Measurements from ENCODE around the gene PLXND1.
"Not testable (repeated sequence)": the region's sequence is repeated elsewhere in the genome, so short reads cannot be mapped to it uniquely, and the experiment has no call there.

PLXND1 gene, protein sequence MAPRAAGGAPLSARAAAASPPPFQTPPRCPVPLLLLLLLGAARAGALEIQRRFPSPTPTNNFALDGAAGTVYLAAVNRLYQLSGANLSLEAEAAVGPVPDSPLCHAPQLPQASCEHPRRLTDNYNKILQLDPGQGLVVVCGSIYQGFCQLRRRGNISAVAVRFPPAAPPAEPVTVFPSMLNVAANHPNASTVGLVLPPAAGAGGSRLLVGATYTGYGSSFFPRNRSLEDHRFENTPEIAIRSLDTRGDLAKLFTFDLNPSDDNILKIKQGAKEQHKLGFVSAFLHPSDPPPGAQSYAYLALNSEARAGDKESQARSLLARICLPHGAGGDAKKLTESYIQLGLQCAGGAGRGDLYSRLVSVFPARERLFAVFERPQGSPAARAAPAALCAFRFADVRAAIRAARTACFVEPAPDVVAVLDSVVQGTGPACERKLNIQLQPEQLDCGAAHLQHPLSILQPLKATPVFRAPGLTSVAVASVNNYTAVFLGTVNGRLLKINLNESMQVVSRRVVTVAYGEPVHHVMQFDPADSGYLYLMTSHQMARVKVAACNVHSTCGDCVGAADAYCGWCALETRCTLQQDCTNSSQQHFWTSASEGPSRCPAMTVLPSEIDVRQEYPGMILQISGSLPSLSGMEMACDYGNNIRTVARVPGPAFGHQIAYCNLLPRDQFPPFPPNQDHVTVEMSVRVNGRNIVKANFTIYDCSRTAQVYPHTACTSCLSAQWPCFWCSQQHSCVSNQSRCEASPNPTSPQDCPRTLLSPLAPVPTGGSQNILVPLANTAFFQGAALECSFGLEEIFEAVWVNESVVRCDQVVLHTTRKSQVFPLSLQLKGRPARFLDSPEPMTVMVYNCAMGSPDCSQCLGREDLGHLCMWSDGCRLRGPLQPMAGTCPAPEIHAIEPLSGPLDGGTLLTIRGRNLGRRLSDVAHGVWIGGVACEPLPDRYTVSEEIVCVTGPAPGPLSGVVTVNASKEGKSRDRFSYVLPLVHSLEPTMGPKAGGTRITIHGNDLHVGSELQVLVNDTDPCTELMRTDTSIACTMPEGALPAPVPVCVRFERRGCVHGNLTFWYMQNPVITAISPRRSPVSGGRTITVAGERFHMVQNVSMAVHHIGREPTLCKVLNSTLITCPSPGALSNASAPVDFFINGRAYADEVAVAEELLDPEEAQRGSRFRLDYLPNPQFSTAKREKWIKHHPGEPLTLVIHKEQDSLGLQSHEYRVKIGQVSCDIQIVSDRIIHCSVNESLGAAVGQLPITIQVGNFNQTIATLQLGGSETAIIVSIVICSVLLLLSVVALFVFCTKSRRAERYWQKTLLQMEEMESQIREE (N-terminal part only)

DNA sequence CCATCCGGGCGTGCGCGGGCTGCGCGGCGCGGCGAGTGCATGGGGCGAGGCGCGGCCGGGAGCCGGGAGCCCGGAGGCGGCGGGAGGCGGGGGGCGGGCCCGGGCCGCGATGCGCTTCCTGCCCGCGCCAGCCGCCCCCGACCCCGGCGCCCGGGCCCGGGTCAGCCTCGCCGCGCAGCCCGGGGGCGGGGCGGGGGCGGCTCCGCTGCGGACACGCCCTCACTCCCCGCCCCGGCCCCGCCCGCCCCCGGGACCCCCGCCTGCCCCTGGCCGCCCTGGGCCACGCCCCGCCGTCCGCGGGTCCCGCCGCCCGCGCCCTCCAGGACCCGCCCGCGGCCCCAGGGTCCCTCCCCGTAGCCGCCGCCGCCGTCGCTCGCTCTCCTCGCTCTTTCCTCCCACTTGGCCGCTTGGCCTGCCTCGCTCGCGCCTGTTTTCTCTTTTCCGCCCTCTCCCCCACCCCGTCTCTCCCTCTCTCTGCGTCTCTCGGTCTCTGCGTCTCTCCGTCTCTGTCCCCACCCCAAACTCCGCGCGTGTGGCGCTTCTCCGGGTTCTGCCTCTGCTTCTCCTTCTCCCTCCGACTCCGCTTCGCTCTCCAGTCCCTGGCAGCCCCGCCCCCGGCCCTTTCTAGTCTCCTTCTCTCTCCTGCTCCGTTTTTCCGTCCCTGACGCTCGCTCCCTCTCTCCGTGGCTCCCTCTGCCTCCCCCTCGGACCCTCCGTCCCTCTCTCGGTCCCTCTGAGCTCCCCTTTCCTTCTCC is at the start of gene PLXND1:
Gene PLXND1, minus strand, starts transcription at position 41 of the 755 bp plus-strand sequence. Its CDS starts 37 bp downstream, at position 4.
- DNase-seq (ENCODE audit: low read depth in 2 of 3, low spot score in 2 of 3): no peak

DNA sequence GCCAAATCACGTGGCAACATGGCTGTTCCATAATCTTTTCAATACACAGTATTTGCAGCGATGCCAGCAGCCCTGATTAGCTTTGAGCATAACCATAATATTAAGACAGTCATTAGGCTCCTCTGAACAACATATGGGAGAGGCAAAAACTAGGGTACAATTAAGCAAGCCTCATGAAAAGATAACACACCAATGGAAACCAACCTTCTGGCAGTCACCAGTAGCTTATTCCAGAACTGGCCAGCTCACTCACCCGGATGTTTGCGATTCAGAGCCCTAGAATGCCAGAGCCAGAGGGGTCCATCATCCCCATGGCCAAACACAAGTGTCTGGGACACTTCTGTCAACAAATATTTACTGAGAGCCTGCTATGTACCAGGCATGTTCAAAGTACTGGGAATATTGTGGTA is 48.8 kb upstream of the PLXND1 start:
- no peak for DNase-seq (ENCODE audit: low read depth in 2 of 3, low spot score in 2 of 3)

DNA sequence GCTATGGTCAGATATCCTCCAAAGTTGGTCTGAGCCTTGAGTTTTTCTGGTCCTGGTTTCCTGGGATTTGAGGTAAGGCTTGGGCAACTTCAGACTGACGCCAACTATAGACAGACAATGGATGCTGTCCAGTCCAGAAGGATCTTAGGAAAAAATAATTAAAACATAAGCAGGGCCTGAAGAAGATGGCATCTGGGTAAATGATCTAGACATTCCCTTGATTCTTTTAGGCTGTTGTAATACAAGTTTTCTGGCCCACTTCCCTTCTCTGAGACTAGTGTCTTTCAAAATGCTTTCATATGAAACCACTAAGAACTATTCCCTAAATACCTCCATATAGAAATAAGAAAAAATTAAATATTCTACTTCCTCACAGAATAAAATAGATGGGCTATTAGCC is 47.7 kb upstream of the PLXND1 start:
- no peak for DNase-seq (ENCODE audit: low read depth in 2 of 3, low spot score in 2 of 3)

DNA sequence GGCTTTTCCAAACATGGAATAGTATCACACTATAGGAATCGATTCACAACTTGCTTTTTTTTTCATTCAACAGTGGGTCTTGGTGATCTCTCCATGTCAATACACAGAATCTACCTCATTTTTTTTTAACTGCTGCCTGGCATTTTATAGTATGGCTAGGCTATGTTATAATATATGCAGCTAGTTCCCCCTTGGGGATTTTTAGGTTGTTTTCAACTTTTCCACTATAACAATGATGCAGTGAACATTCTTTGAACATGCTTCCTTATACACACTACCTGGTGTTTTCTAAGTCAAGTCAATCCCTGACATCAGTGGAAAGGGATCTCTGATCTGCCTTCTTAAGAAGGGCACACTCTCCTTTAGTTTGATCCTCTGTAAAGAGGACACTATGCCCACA is 46.5 kb upstream of the PLXND1 start:
- DNase-seq (ENCODE audit: low read depth in 2 of 3, low spot score in 2 of 3): no peak

DNA sequence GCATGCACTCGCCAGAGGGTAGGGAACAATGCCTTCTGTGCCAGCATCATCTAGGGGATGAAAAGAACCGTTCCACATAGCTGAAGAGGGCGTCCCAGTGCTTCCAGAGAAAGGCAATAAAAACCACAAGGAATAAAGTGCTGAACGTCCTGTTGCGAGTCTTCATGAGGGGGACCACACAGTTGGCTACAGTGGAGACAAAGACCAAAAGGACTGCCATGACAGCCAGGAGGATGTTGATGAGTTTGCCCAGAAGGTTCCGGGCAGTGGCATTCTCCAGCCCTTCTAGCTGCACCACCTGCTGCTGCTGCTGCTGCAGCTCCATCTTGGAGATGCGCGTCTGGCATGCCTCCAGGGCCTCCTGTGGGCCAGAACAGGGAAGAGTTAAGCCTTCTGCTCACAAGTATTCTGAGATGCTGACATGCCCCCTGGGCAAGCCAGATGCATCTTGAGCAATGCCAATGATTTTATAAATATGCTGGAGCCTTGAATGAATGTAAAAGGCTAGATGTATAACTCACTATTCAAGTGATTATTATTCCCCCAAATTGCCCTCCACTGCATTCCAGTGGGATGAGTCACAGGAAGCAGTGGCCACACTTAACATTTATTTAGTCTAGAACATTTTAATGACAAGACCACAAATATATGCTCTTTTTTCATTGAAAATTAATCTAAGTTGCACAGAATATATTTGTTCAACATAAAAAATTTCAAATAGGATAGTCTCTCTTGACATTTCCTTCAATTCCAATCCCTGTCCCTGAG is 45.1 kb upstream of the PLXND1 start:
- no peak for DNase-seq (ENCODE audit: low read depth in 2 of 3, low spot score in 2 of 3)

DNA sequence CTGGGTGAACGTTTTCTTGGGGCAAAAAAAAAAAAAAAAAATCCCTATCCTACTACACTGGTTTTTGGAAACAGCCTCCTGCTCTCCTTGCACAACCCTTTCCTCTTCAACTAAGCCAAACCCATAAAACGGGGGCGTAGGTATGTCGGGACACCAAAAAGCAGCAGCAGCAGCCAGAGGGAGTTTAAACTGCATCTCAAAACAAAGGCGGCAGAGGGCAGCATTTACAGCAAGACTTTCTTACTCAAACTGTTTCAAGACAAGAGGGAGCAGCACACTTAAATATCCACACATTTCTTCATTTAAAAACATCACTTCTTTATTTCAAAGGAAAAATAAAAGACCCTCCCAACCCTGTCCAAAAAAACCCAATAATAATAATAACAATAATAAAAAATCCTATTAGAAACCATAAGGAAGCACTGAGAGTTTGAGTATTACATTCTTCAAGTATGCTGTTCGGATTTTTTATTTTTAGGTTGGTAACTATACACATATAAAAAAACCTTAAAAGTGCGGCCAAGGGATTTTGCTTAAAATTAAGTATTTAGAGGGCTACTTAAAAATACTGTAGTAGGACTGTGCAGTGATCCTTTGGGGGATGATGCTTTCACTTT is 43.9 kb upstream of the PLXND1 start:
- DNase-seq (ENCODE audit: low read depth in 2 of 3, low spot score in 2 of 3): peak in 2 of 3 experiments; percentile 13 to 18

DNA sequence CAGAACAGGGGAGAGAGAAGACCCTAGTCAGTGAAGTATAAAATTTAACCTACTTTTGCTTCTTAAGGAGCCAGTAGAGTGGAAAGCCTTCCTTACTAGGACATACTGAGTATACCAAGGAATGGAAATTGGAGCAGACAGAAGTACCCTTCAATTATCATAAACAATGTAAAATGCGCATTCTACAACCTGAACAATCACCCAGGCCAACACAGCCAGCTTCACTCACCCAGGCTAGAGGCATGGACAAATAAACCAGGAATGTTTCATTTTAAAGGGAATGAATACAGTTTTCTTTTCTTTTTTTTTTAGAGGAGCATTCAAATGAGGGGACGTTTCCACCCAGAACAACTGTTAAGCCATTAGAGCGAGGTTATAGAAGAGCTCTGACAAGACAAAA is 41.9 kb upstream of the PLXND1 start:
- DNase-seq (ENCODE audit: low read depth in 2 of 3, low spot score in 2 of 3): no peak

DNA sequence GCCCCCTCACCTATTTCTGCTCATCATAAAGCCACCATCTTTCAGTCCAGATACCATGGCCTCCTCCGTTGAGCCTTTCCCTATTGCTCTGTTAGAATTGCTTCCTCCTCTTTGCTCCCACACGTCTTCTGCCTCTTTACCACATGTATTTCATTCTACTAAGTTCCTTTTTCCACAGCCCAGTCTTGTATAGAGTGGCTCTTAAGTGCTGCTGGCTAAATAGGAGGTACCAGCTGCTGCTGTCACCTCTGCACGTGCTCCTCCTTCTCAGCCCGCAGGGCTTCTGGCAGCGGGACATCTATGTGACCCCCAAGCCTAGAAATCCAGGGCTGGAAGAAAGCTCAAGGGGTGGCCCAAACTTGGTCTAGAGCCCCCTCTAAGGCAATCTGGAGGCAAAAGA is 38.8 kb upstream of the PLXND1 start:
- DNase-seq (ENCODE audit: low read depth in 2 of 3, low spot score in 2 of 3): no peak

DNA sequence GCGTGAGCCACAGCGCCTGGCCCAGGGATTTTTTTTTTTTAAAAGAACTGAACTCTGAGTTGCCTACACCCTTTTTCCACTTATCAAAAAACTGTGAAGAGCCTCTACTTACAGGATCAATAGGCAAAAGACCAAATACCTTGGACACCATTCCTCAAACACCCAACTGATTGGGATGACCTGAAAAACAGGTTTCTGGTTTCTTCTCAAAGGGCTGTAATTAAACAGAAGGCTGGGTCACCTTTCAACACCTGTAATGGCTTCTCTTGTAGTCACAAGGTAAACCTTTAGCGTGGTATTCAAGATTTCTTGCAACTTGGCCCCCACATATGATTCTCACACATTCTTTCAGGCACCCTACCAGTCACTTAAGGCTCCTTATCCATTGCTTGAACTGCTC is 38.4 kb upstream of the PLXND1 start:
- DNase-seq (ENCODE audit: low read depth in 2 of 3, low spot score in 2 of 3): no peak

DNA sequence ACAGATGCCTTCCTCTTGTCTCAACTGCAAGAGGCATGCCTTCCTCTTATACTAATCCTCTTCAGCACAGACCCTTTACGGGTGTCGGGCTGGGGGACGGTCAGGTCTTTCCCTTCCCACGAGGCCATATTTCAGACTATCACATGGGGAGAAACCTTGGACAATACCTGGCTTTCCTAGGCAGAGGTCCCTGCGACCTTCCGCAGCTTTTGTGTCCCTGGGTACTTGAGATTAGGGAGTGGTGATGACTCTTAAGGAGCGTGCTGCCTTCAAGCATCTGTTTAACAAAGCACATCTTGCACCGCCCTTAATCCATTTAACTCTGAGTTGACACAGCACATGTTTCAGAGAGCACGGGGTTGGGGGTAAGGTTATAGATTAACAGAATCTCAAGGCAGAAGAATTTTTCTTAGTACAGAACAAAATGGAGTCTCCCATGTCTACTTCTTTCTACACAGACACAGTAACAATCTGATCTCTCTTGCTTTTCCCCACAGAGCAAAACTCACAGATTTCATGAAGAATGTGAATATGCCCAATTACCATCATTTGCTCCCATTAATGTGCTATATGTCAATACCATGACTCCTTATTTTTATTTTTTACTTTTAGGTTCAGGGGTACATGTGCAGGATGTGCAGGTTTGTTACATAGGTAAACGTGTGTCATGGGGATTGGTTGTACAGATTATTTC is 35.2 kb upstream of the PLXND1 start:
- not testable (repeated sequence) for DNase-seq (ENCODE audit: low read depth in 2 of 3, low spot score in 2 of 3)

DNA sequence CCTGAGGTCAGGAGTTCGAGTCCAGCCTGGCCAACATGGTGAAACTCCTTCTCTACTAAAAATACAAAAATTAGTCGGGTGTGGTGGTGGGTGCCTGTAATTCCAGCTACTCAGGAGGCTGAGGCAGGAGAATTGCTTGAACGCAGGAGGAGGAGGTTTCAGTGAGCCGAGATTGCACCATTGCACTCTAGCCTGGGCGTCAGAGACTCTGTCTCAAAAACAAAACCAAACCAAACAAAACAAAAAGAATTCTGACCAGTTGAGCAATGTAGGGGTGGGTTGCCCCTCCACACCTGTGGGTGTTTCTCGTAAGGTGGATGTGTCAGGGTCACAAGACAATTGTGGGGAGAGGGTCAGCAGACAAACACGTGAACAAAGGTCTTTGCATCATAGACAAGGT is 34.5 kb upstream of the PLXND1 start:
- not testable (repeated sequence) for DNase-seq (ENCODE audit: low read depth in 2 of 3, low spot score in 2 of 3)

DNA sequence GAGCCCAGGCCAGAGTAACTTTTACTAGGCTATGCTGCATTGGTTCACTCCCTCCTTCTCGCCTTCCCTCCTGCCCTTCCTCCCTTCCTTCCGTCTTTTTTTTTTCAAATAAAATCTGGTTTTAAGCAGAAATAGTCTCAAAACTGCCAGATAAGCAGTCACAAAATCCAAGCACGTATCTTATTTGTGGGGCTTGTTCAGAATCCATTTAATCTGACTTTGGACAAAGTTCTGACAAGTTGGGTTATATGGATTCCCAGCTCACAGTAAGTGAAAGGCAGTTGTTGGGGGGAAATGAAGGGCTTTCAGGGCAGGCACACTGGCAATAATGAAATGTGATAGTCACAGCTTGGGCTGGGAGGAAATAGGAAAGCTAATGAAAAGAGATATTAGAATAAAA is 32.0 kb upstream of the PLXND1 start:
- DNase-seq (ENCODE audit: low read depth in 2 of 3, low spot score in 2 of 3): no peak

DNA sequence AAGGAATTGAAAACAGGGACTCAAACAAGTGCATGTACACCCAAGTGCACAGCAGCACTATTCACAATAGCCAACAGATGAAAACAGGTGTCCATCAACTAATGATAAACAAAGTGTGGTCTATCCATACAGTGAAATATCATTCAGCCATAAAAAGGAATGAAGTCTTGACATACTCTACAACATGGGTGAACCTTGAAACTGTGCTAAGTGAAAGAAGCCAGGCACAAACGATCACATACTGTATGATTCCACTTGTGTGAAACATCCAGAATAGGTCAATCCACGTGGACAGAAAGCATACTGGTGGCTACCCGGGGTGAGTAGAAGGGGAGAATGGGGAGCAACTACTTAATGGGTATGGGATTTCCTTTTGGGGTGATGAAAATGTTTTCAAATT is 29.6 kb upstream of the PLXND1 start:
- no peak for DNase-seq (ENCODE audit: low read depth in 2 of 3, low spot score in 2 of 3)

DNA sequence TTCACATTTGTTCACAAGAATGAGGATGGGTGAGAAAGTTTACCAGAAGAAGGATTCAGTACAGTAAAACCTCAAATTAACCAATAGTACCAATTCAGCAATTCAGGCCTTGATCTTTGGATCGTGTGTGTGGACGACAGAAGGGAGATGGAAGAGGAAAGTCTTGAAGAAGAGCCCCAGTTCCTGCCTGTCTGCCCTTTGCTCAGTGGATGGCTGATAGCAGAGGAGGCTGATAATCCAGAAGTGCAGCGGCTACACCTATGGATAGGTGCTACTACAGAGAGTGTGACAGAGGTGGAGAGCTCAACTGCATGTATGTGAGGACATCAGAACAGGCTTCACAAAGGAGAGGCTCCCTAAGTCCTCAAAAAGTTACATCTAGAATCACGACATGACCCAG is 29.2 kb upstream of the PLXND1 start:
- DNase-seq (ENCODE audit: low read depth in 2 of 3, low spot score in 2 of 3): no peak

DNA sequence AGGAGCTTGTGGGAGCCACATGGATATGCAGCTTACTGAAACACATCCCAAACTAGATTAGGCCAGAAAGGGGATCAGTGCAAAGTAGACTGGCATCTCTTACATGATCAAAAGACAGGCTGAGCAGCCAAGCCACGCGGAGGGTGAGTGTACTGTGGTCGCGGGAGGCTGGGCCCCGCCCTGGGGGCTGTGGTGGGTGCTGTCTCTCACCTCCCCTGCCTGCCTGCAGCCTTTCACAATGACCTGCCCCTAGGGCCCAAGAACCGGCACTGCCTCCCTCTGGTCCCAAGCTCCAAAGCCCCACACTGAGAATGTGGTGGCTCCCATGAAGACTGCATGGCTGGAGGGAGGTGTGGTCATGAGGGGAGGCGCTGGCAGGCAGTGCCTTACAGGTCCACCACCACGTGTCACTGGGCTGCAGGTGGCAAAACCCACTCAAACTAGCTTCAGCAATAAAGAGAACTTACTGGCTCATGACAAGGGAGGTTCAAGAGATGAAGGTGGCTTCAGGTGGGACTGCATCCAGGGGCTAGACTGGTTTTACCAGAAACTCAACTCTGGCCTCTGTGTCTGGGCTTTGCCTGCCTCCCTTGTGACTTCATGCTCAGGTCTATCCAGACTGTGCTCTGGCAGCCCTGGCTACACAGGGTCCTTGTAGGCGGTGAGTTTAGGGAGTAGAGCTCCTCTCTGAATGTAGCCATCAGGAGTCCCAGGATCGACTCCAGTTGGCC is 27.4 kb upstream of the PLXND1 start:
- no peak for DNase-seq (ENCODE audit: low read depth in 2 of 3, low spot score in 2 of 3)

DNA sequence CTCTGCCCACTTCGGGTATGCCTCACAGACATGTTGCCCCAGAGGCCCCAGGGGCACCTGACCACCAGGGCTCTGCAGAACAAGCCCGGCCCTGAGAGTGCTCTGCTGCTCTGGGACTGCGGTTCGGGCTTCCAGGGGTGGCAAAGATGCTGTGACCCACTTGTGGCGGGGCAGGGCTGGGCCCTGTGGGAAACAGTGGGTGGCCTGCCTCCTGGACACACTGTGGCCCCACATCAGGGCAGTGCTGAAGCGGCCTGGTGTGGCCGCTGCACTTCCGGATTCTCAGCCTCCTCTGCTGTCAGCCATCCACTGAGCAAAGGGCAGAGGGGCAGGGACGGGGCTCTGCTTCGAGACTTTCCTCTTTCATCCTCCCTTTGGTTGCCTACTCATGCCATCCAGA is 26.5 kb upstream of the PLXND1 start:
- DNase-seq (ENCODE audit: low read depth in 2 of 3, low spot score in 2 of 3): no peak

DNA sequence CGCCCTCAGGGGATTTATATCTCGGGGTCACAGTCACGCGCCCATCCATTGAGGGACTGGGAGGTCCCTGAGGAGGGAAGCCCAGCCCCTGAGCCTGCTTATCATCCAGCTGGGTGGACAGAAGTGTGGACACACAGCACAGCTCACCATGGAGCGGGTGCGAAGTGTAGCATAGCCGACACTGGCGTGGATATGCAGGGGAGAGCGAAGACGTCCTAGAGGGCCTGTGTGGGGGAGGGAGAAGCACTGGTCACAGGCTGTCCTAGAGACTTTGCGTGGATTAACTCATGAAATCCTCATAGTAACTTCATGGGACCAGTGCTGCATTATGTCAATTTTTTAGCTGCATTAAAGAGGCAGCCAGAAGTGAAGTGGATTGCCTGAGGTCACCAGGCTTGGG is 26.1 kb upstream of the PLXND1 start:
- DNase-seq (ENCODE audit: low read depth in 2 of 3, low spot score in 2 of 3): no peak

DNA sequence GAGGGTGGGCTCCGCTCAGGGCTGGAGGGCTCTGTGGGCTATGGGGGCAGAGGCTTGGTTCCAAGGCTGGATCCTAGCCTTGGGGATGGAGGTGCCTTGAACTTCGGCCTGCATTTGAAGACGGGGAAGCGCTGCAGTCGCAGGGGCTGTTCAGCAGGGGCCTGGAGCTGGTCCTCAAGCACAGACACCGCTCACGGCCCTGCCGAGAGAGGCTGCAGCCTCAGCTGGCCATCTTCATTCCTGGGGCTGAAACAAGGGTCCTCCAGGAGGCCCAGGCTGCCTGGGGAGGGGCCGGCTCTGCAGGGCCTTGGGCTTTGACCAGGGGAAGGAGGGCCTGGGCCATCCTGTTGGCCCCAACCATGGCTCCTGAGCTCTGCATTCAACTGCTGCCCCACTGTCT is 25.6 kb upstream of the PLXND1 start:
- no peak for DNase-seq (ENCODE audit: low read depth in 2 of 3, low spot score in 2 of 3)
